T-helper 1 cell (primary cell): ENCODE results near the gene BSDC1.
"Not testable (repeated sequence)": the region's sequence is repeated elsewhere in the genome, so short reads cannot be mapped to it uniquely, and the experiment has no call there.

Experiments
- DNase-seq, 5 donors: peaks; one replicate each; pipeline ENCODE4 v3.0.0-alpha.2; 2012 to 2020
- total RNA-seq, 4 donors: gene quantifications; one replicate each; lab custom pipeline; 2026; lab: John Stamatoyannopoulos, UW

The BSDC1 gene, protein sequence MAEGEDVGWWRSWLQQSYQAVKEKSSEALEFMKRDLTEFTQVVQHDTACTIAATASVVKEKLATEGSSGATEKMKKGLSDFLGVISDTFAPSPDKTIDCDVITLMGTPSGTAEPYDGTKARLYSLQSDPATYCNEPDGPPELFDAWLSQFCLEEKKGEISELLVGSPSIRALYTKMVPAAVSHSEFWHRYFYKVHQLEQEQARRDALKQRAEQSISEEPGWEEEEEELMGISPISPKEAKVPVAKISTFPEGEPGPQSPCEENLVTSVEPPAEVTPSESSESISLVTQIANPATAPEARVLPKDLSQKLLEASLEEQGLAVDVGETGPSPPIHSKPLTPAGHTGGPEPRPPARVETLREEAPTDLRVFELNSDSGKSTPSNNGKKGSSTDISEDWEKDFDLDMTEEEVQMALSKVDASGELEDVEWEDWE
- 117 to 140 (median 134) reads per million in 4 donors for total RNA-seq

- DNase-seq = peak; percentile 94 to 98 (median 97)
These were observed at the start of gene BSDC1 for GRCh38 chr1:32394141-32394889. TSS of gene BSDC1 (minus strand) at chr1:32394441. CDS start at chr1:32394414, 27 bp downstream.

DNA sequence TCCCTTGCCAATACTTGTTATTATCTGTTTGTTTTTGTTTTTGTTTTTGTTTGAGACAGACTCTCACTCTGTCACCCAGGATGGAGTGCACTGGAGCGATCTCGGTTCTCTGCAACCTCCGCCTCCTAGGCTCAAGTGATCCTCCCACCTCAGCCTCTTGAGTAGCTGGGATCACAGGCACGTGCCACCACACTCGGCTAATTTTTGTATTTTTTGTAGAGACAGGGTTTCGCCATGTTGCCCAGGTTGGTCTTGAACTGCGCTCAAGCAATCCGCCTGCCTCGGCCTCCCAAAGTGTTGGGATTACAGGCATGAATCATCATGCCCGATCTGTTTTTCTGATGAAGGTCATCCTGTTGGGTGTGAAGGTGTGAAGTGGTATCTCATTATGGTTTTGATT lies 47.2 kb upstream of the BSDC1 start:
- DNase-seq = not testable (repeated sequence)

DNA sequence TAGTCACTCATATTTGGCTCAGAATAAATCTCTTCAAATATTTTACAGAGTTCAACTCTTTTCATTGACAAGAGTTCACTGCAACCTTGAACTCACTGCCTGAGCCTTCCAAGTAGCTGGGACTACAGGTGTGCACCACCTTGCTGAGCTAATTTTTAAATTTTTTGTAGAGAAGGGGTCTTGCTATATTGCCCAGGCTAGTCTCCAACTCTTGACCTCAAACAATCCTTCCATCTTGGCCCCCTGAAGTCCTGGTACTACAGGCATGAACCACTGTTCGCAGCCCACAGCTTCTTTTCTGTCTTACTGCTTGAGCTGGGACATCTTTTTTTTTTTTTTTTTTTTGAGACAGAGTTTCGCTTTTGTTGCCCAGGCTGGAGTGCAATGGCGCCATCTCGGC lies 44.5 kb upstream of the BSDC1 start:
- DNase-seq = not testable (repeated sequence)

DNA sequence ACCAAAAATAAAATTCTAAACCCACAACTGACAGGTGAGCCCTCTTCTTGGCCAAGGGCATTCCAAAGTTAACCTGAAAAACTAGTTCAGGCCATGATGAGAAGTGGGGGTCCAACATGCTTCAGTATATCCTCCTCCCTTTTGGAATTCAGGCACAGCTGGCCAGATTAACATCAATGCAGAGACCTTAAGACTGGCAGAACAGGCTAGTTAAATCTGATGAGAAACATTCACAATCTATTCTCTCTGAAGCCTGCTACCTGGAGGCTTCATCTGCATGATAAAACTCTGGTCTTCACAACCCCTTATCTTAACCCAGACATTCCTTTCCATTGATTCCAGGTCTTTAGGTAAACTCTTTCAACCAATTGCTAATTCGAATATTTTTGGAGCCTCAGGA lies 43.9 kb upstream of the BSDC1 start:
- DNase-seq = no peak

DNA sequence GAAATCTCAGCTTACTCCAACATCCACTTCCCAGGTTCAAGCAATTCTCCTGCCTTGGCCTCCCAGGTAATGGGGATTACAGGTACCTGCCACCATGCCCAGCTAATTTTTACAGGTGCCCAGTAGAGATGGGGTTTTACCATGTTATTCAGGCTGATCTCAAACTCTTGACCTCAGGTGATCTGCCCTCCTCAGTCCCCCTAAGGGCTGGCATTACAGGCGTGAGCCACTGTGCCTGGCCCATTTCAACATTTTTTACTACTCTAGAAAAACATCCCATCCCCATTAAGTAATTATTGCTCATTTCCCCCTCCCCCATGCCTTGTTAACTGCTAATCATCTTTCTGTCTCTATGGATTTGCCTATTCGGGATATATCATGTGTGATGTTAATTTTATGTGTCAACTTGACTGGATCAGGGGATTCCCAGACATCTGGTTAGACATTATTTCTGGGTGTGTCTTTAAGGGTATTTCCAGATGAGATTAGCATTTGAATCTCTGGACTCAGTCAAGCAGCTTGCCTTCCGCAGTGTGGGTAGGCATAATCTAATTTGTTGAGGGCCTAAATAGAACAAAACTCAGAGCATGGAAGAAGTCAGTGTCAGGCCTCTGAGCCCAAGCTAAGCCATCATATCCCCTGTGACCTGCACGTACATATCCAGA lies 37.6 kb upstream of the BSDC1 start:
- DNase-seq = no peak

GRCh38 chr1:32427264-32427963 lies 33.2 kb upstream of the BSDC1 start:
- no peak for DNase-seq

GRCh38 chr1:32426489-32427255 lies 32.4 kb upstream of the BSDC1 start:
- DNase-seq = no peak

DNA sequence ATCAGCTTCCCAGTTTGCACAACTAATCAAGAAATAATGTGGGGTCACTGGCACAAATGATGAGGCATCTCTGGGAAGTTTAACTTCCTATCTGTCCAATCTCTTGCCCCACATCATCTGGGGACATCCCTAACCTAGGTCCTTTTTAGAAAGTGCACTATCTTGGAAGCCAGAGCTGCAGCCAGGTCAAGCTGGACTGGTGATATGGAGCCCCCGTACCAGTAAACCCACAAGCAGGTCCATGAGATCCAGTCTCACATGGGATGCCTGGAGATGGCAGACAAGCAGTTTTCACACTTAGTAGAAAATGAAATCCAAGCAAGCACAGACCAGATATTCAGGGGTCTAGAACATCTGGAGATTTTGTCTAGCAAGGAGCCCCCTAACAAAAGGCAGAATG lies 27.5 kb upstream of the BSDC1 start:
- no peak for DNase-seq

- no peak for DNase-seq
These were observed 20.1 kb upstream of the BSDC1 start for GRCh38 chr1:32414186-32414886.

DNA sequence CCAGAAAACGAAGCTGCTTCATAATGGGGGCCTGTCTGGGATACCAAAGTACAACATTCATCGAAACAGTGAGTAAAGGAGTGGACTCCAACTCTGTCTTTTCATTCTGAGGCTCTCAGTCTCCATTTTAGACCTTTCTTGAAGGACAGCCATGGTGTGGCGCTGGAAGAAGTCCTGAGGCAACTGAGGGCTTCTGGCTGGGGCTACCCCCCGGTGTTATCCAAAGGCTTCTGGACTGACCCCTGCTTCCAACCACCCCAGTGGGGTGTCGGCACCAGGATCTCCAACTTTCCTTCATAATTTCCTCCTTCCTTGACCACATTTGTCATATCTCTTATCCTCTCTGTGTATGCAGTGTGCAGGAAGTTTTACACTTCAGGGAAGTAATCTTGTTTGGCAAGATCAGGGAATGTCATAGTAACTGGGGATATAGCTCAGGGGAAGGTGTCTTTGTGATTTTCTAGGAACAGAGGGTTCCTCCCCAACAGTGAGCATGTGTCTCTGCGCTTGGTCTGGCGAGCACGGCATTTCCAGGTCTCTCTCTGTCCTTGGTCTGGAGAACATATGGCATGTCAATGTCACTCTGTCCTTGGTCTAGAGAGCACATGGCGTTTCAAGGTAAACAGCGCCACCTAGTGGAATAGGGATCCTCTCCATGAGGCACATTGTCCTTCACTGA lies 19.4 kb upstream of the BSDC1 start:
- peak; percentile 31 to 76 (median 67) for DNase-seq

DNA sequence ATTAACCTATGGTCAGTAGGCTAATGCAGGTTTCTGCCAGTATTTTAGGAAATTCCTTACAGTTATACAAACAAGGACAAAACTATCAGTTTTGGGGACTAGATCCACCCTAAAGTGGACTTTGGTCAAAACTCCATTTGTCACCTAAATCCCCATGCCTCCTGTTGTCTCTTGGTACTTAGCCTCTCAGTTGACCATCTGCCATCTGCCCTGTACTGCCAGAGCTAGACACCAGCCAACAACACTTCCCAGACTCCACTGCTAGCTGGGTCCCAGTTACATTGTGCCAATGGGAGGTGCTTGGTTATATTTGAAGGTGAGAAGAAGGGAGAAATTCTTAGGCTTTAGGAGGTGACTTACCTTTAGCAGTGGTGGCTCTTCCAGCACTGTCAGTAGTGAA lies 17.0 kb upstream of the BSDC1 start:
- no peak for DNase-seq

- no peak for DNase-seq
These were observed 12.4 kb upstream of the BSDC1 start for GRCh38 chr1:32406629-32407111.

DNA sequence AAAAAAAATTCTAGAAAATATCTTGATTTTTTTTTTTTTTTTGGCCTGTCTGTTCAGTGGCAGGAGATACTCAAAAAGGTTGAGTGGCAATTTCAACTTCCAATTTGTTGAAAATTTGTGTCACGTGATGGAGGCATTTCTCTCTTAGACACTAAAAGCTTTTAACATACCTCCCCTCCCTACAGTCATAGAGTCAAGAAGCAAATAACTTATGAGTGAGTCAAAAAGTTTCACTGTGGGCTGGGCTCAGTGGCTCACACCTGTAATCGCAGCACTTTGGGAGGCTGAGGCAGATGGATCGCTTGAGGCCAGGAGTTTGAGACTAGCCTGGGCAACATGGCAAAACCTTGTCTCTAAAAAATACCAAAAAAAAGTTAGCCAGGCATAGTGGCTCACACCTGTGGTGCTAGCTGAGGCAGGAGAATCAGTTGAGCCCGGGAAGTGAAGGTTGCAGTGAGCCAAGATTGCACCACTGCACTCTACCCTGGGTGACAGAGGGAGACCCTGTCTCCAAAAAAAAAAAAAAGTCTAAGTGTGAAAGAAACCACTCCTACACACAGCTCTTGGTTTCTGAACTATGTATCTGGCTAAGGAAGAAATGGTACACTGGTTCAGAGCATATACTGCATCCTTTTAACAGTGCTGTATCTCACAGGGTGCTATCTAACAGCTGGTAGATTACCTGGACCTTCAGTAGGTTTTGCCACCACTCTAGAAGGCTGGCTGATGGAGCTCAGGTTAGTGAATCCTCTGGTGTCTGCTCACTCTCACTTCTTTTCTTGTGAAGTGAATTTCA lies 11.6 kb upstream of the BSDC1 start:
- no peak for DNase-seq

DNA sequence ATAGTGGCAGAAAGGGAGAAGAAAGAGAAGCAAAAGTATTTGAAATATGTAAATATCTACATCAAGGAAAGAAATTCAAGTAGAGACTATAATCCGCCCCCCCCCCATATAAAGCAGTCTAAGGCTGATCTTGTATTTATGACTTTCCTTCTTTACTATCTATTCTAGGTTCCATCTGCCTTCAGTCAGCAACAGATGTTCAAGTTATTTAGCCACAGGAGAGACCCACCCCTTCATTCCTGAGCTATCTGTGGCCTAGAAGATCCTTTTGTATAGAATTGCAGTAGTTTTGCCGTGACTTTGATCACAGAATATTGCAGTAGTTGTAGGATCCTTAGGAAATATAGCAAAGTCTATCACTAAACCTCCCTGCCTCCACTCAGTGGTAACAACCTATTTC lies 10.7 kb upstream of the BSDC1 start:
- no peak for DNase-seq

- peak; percentile 24 to 50 (median 31) for DNase-seq
These were observed 6.8 kb upstream of the BSDC1 start for GRCh38 chr1:32400876-32401631.

DNA sequence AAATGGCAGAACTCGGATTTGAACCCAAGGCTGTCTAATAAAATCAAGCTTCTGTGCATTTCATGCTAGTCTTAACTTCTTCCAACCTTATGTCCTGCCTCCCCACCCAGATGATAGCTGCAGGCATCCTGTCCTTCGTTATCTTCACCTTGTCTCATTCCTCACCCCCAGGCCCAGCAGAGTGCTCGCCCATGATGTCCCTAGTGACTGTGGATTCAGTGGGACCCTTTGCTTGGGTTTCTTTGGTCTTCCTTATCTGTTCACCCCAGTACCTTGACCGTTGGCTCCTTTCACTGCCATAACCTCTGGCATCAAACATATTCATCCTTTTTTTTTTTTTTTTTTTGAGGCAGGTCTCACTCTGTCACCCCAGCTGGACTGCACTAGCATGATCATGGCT lies 5.6 kb upstream of the BSDC1 start:
- no peak for DNase-seq

DNA sequence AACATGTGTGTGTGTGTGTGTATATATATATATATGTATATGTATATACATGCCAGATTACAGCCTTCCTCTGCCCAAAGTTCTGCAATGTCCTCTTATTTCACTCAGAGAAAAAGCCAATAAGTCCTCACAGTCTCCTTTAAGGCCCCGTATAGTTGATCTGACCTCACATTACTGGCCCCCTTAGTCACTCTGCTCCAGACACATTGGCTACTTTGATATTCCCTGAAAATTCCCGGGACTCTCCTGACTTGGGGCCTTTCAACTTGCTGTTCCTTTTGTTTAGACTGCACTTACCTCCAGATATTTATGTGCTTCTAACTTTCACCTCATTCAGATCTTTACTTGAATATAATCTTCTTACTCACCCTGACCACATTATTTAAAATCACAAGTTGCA lies 4.2 kb upstream of the BSDC1 start:
- DNase-seq = no peak

GRCh38 chr1:32396524-32396923 lies 2.3 kb upstream of the BSDC1 start:
- DNase-seq = not testable (repeated sequence)

GRCh38 chr1:32394890-32395432 lies 720 bp upstream of the BSDC1 start:
- no peak for DNase-seq
